MM.1S (cell line): ENCODE data around the gene GBGT1.

Experiments
- DNase-seq: peaks from one replicate; pipeline ENCODE4 v3.0.0-alpha.2; 2015
- H2AFZ ChIP-seq: fragments of 300-600 bp; sonication (generic); 2 replicates; pipeline ENCODE4 v1.6.0; 2016; ENCODE audit warnings: antibody characterized with exemption, low read length
- H3F3A ChIP-seq: fragments of 300-600 bp; sonication (generic); 2 replicates; pipeline ENCODE4 v1.6.1; 2016; ENCODE audit warnings: mild to moderate bottlenecking, antibody characterized with exemption, low read length, moderate library complexity, mixed read lengths; ENCODE audit not compliant: insufficient read depth
- H3K27ac ChIP-seq: fragments of 300-600 bp; sonication (generic); 2 replicates; pipeline ENCODE4 v1.5.1; 2016; ENCODE audit warnings: mild to moderate bottlenecking, low read length
- H3K27me3 ChIP-seq: fragments of 300-600 bp; sonication (generic); replicated peaks from 2 replicates; pipeline ENCODE4 v1.6.0; 2016; ENCODE audit warnings: low read length; ENCODE audit not compliant: insufficient read depth
- H3K36me3 ChIP-seq: fragments of 300-600 bp; sonication (generic); replicated peaks from 2 replicates; pipeline ENCODE4 v1.6.1; 2016; ENCODE audit warnings: mild to moderate bottlenecking, low read length, mixed read lengths; ENCODE audit not compliant: insufficient read depth
- H3K4me1 ChIP-seq: fragments of 300-600 bp; sonication (generic); 2 replicates; pipeline ENCODE4 v1.6.1; 2016; ENCODE audit warnings: low read length, mixed read lengths
- H3K4me2 ChIP-seq: fragments of 300-600 bp; sonication (generic); 2 replicates; pipeline ENCODE4 v1.6.0; 2016; ENCODE audit warnings: low read depth, low read length
- H3K4me3 ChIP-seq: fragments of 300-600 bp; sonication (generic); 2 replicates; pipeline ENCODE4 v1.5.1; 2016; ENCODE audit warnings: low read length, mixed read lengths
- H3K79me2 ChIP-seq: fragments of 300-600 bp; sonication (generic); 2 replicates; pipeline ENCODE4 v1.6.1; 2016; ENCODE audit warnings: mixed run types, low read length, mixed read lengths
- H3K9ac ChIP-seq: fragments of 300-600 bp; sonication (generic); 2 replicates; pipeline ENCODE4 v1.6.1; 2016; ENCODE audit warnings: low read length, mixed read lengths
- H3K9me2 ChIP-seq: fragments of 300-600 bp; sonication (generic); replicated peaks from 2 replicates; pipeline ENCODE4 v1.6.1; 2016; ENCODE audit warnings: mild to moderate bottlenecking, low read length, mixed read lengths; ENCODE audit not compliant: insufficient read depth
- H3K9me3 ChIP-seq: fragments of 300-600 bp; sonication (generic); replicated peaks from 2 replicates; pipeline ENCODE4 v1.6.1; 2016; ENCODE audit warnings: mild to moderate bottlenecking, low read length, mixed read lengths; ENCODE audit not compliant: insufficient read depth
- H4K20me1 ChIP-seq: fragments of 300-600 bp; sonication (generic); 2 replicates; pipeline ENCODE4 v1.6.1; 2016; ENCODE audit warnings: mild to moderate bottlenecking, low read length, moderate library complexity, mixed read lengths; ENCODE audit not compliant: insufficient read depth
- CTCF ChIP-seq: fragments of 300-600 bp; sonication (generic); IDR thresholded peaks from 2 replicates; pipeline ENCODE4 v1.5.1; 2016; ENCODE audit warnings: antibody characterized with exemption, low read length, mixed read lengths
- EZH2 ChIP-seq: fragments of 300-600 bp; sonication (generic); optimal IDR thresholded peaks from 2 replicates; pipeline ENCODE3; 2017; ENCODE audit warnings: low read depth, mild to moderate bottlenecking, antibody characterized with exemption, low read length, mixed read lengths
- EZH2phosphoT487 ChIP-seq: fragments of 300-600 bp; sonication (generic); IDR thresholded peaks from 2 replicates; pipeline ENCODE4 v1.6.1; 2018; ENCODE audit warnings: antibody characterized with exemption, low read length

Gene GBGT1

GRCh38 chr9:133151041-133151440 lies 12.7 kb downstream of the GBGT1 start:
- no peak for DNase-seq
- H3K9ac ChIP-seq, result no peak overlapping the region
- H3K4me1 ChIP-seq, result no peaks in the 10 kb centered on the region
- H3K4me2 ChIP-seq, result no peak overlapping the region
- H3K79me2 ChIP-seq, result peaks cover 22% of the 10 kb centered on the region
- peaks cover 33% of the 10 kb centered on the region for H3K27me3 ChIP-seq
- peaks cover 15% of the 10 kb centered on the region; the same call in 1 of the 2 replicates for H3F3A ChIP-seq
- no peaks in the 10 kb centered on the region for H3K9me2 ChIP-seq
- H3K9me3 ChIP-seq, result no peaks in the 10 kb centered on the region
- H2AFZ ChIP-seq, result no peak overlapping the region
- H4K20me1 ChIP-seq, result no peaks in the 10 kb centered on the region
- no peak overlapping the region for H3K27ac ChIP-seq
- TF ChIP-seq EZH2, result no peak
- H3K36me3 ChIP-seq, result no peaks in the 10 kb centered on the region
- no peak overlapping the region for H3K4me3 ChIP-seq

GRCh38 chr9:133149130-133150015 lies 14.3 kb downstream of the GBGT1 start:
- H3K9me3 ChIP-seq, result no peaks in the 10 kb centered on the region
- peaks cover 17% of the 10 kb centered on the region for H3K27me3 ChIP-seq
- peak overlapping the region; percentile 79 for H3K9ac ChIP-seq
- H4K20me1 ChIP-seq, result no peaks in the 10 kb centered on the region
- peak overlapping the region; percentile 64 for H3K4me3 ChIP-seq
- peaks cover 15% of the 10 kb centered on the region; the same call in 1 of the 2 replicates for H3F3A ChIP-seq
- no peaks in the 10 kb centered on the region for H3K9me2 ChIP-seq
- DNase-seq, result peak; percentile 95
- H3K4me2 ChIP-seq, result peak overlapping the region; percentile 92
- H3K36me3 ChIP-seq, result no peaks in the 10 kb centered on the region
- TF ChIP-seq EZH2phosphoT487, result no peak
- TF ChIP-seq CTCF, result peak; percentile 44
- peak overlapping the region; percentile 77 for H2AFZ ChIP-seq
- H3K79me2 ChIP-seq, result peaks cover 32% of the 10 kb centered on the region
- H3K27ac ChIP-seq, result peak overlapping the region; percentile 80
- H3K4me1 ChIP-seq, result no peaks in the 10 kb centered on the region

GRCh38 chr9:133148199-133149129 lies 15.2 kb downstream of the GBGT1 start:
- no peaks in the 10 kb centered on the region for H3K9me2 ChIP-seq
- no peaks in the 10 kb centered on the region for H3K4me1 ChIP-seq
- peaks cover 36% of the 10 kb centered on the region for H3K79me2 ChIP-seq
- H3K4me3 ChIP-seq, result peak overlapping the region; percentile 95
- no peaks in the 10 kb centered on the region for H4K20me1 ChIP-seq
- no peaks in the 10 kb centered on the region for H3K36me3 ChIP-seq
- TF ChIP-seq CTCF (no peak), EZH2phosphoT487 (no peak), EZH2 (no peak)
- H3K4me2 ChIP-seq, result peak overlapping the region; percentile 87
- peak overlapping the region; percentile 96 for H3K9ac ChIP-seq
- H3F3A ChIP-seq, result peaks cover 21% of the 10 kb centered on the region; the same call in 1 of the 2 replicates
- peaks cover 8% of the 10 kb centered on the region for H3K27me3 ChIP-seq
- DNase-seq, result peak; percentile 40
- peak overlapping the region; percentile 81 for H3K27ac ChIP-seq
- H2AFZ ChIP-seq, result peak overlapping the region; percentile 74
- H3K9me3 ChIP-seq, result no peaks in the 10 kb centered on the region
